ENCODE measurements around the gene PBX2. TPM values are rescaled to one million over a fixed set of nuclear protein-coding genes. Genes with fewer than 3 reads are reported as not detected.

The PBX2 gene
- polyA plus RNA-seq, 3 donors = 1.9 to 201 (median 4.0) TPM

DNA sequence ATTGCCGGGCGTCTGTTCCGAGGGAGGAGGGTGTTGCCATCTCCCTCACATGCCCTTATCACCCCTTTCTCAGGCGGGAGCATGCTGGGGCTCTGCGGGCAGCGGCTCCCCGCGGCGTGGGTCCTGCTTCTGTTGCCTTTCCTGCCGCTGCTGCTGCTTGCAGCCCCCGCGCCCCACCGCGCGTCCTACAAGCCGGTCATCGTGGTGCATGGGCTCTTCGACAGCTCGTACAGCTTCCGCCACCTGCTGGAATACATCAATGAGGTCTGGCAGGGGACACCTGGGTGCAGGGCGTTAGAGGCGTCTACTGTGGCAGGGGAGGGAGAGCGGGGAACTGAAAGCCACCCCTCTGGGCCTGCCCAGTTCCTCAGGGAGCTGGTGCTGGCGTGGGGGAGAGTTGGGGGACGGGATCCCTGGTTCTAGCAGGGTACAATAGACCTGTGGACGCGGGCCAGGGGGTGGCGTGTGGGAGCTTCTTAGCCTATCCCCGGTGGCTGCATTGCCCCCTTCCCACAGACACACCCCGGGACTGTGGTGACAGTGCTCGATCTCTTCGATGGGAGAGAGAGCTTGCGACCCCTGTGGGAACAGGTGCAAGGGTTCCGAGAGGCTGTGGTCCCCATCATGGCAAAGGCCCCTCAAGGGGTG lies 35.4 kb downstream of the PBX2 start:
- H3K9me3 Mint-ChIP-seq = peaks cover 0 to 19% (median 4%) of the 10 kb centered on the region in 7 donors
- H3K4me1 Mint-ChIP-seq = peaks cover 25% of the 10 kb centered on the region
- H3K36me3 Mint-ChIP-seq = peaks cover 0 to 15% of the 10 kb centered on the region in 2 donors
- peaks cover 24 to 43% of the 10 kb centered on the region in 2 donors for H3K27me3 ChIP-seq (ENCODE audit: control insufficient read depth in 2 of 2, insufficient read depth in 2 of 2, low read length in 2 of 2)
- no peaks in the 10 kb centered on the region for H3K79me2 ChIP-seq (ENCODE audit: insufficient read depth, low read length)
- no peaks in the 10 kb centered on the region for H3K36me3 ChIP-seq (replicated peaks in 1 of 2; ENCODE audit: control insufficient read depth in 1 of 2, insufficient read depth in 2 of 2, low read length in 2 of 2)
- peak overlapping the region; percentile 48 for H3K9ac ChIP-seq (ENCODE audit: insufficient read depth, low read length, poor library complexity, severe bottlenecking)
- peak; percentile 23 to 42 (median 30) for DNase-seq
- no peak overlapping the region for H3K27ac ChIP-seq (ENCODE audit: low read depth in 1 of 2, low read length in 2 of 2)
- peak overlapping the region; percentile 51 to 84 (median 56) for H3K4me3 ChIP-seq (replicated peaks in 1 of 3; ENCODE audit: low read depth in 2 of 3, low read length in 3 of 3)
- no peaks in the 10 kb centered on the region for H4K20me1 ChIP-seq (ENCODE audit: insufficient read depth, low read length)
- H3K4me3 Mint-ChIP-seq = peak overlapping the region; percentile 97 to 100
- H3K27ac Mint-ChIP-seq = peak overlapping the region in 2 of 7 donors; percentile 10 to 90
- TF ChIP-seq, protein P1, sequence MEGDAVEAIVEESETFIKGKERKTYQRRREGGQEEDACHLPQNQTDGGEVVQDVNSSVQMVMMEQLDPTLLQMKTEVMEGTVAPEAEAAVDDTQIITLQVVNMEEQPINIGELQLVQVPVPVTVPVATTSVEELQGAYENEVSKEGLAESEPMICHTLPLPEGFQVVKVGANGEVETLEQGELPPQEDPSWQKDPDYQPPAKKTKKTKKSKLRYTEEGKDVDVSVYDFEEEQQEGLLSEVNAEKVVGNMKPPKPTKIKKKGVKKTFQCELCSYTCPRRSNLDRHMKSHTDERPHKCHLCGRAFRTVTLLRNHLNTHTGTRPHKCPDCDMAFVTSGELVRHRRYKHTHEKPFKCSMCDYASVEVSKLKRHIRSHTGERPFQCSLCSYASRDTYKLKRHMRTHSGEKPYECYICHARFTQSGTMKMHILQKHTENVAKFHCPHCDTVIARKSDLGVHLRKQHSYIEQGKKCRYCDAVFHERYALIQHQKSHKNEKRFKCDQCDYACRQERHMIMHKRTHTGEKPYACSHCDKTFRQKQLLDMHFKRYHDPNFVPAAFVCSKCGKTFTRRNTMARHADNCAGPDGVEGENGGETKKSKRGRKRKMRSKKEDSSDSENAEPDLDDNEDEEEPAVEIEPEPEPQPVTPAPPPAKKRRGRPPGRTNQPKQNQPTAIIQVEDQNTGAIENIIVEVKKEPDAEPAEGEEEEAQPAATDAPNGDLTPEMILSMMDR (IDR thresholded peaks at IDR 0.05) = peak; percentile 38
- peaks cover 19 to 21% of the 10 kb centered on the region in 2 donors for H3K4me1 ChIP-seq (ENCODE audit: control insufficient read depth in 1 of 2, insufficient read depth in 2 of 2, low read length in 2 of 2)
- peak overlapping the region; percentile 100 for H3K4me2 ChIP-seq (replicated peaks; ENCODE audit: extremely low read depth, low read length, poor library complexity, severe bottlenecking)
- 4% methylated on average over 29 of the region's 34 CpGs for WGBS (ENCODE audit: insufficient coverage)
- peak overlapping the region; percentile 97 for H2AFZ ChIP-seq (ENCODE audit: insufficient read depth, low read depth, low read length, poor library complexity, severe bottlenecking)
- H3K27me3 Mint-ChIP-seq (ENCODE audit: low read depth in 3 of 3) = peaks cover 39 to 55% (median 48%) of the 10 kb centered on the region in 3 donors
- peaks cover 0 to 9% of the 10 kb centered on the region in 2 donors for H3K9me3 ChIP-seq (replicated peaks in 1 of 2; ENCODE audit: control insufficient read depth in 1 of 2, insufficient read depth in 1 of 2, low read length in 2 of 2)
- intact Hi-C loops (cut with micrococcal nuclease) = loop anchor here in 1 of 2 donors (2.0 kb wide), 1 partner anchor 20 kb away; no protein-coding TSS in a partner anchor

DNA sequence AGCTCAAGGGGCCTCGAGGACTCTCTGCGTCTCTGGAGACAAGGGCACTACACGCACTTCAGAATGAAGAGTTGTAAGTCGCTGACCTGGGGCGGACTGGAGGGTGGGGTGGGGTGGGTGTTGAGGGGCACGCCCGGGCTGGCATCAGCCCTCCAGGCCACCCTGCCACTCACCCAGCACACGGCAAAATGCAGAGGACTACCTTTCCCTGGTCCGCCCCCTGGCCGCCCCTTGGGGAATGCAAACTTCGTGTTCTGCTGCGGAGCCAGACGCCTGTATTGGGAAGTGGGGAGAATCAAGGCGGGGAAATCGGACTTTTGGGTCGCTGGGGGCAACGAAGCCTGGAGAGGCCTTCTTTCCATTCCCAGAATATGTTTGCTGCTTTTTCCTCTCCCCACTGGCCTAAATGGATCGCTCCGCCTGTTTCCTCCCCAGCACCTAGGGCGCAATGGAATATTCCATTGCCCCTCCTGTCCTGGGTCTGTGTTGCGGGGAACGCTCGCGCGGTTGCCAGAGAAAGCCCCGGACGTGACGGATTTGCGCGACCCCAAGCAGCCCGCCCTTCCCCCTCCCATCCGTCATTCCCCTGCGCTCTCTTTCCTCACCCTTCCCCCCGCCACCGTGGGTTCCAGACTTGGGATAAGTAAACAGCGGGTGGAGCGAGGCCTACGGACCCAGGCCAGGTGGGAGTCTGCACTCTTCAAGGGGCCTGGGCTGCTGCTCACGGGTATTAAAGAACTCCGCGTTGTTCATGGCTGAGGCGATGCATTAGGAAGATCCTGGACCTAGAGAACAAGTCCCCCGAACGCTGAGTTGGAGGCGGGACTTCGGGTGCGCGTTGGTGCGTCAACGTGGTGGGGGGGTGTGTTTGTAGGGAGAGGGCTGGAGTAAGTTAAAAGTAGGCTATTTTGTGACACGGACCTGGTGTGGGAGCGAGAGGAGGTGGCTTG lies 36.2 kb downstream of the PBX2 start, which contains the start of gene PPT2:
Gene PPT2, plus strand, starts transcription at position 578 of the 950 bp plus-strand sequence. CDS start 454 bp downstream, outside the sequence.
- Histone ChIP-seq H3K27ac (ENCODE audit: low read depth in 1 of 2, low read length in 2 of 2) (no peak within 1 kb of the TSS), H3K9ac (ENCODE audit: insufficient read depth, low read length, poor library complexity, severe bottlenecking) (peak within 1 kb of the TSS; percentile 48), H2AFZ (ENCODE audit: insufficient read depth, low read depth, low read length, poor library complexity, severe bottlenecking) (peak within 1 kb of the TSS; percentile 97), H3K9me3 (replicated peaks in 1 of 2; ENCODE audit: control insufficient read depth in 1 of 2, insufficient read depth in 1 of 2, low read length in 2 of 2) (peaks cover 0 to 11% of the 10 kb centered on the region in 2 donors), H3K4me1 (ENCODE audit: control insufficient read depth in 1 of 2, insufficient read depth in 2 of 2, low read length in 2 of 2) (peaks cover 24 to 26% of the 10 kb centered on the region in 2 donors), H3K36me3 (replicated peaks in 1 of 2; ENCODE audit: control insufficient read depth in 1 of 2, insufficient read depth in 2 of 2, low read length in 2 of 2) (no peaks in the 10 kb centered on the region), H3K4me2 (replicated peaks; ENCODE audit: extremely low read depth, low read length, poor library complexity, severe bottlenecking) (peak within 1 kb of the TSS; percentile 100), H3K4me3 (replicated peaks in 1 of 3; ENCODE audit: low read depth in 2 of 3, low read length in 3 of 3) (peak within 1 kb of the TSS; percentile 51 to 84 (median 56)), H4K20me1 (ENCODE audit: insufficient read depth, low read length) (no peaks in the 10 kb centered on the region), H3K27me3 (ENCODE audit: control insufficient read depth in 2 of 2, insufficient read depth in 2 of 2, low read length in 2 of 2) (peaks cover 28 to 51% of the 10 kb centered on the region in 2 donors), H3K79me2 (ENCODE audit: insufficient read depth, low read length) (no peaks in the 10 kb centered on the region)
- H3K36me3 Mint-ChIP-seq = peaks cover 0 to 19% of the 10 kb centered on the region in 2 donors
- TF ChIP-seq, protein P1 (IDR thresholded peaks at IDR 0.05) = no peak
- H3K4me1 Mint-ChIP-seq = peaks cover 30% of the 10 kb centered on the region
- H3K27ac Mint-ChIP-seq = peak within 1 kb of the TSS in 5 of 7 donors; percentile 10 to 90 (median 61)
- H3K9me3 Mint-ChIP-seq = peaks cover 0 to 24% (median 9%) of the 10 kb centered on the region in 7 donors
- DNase-seq = peak; percentile 23 to 37 (median 28)
- peaks cover 45 to 63% (median 55%) of the 10 kb centered on the region in 3 donors for H3K27me3 Mint-ChIP-seq (ENCODE audit: low read depth in 3 of 3)
- intact Hi-C loops (cut with micrococcal nuclease) = loop anchor here in 1 of 2 donors (2.0 kb wide), 1 partner anchor 21 kb away; no protein-coding TSS in a partner anchor
- WGBS (ENCODE audit: insufficient coverage) = 2% methylated on average over 24 of the region's 52 CpGs
- peak within 1 kb of the TSS; percentile 97 to 100 for H3K4me3 Mint-ChIP-seq
